Spleen (tissue), 11 donors: Measurements from ENCODE around the gene SLC39A11. TPM values are rescaled to one million over a fixed set of nuclear protein-coding genes. Genes with fewer than 3 reads are reported as not detected.

ENCODE experiments used
- DNase-seq: peaks from one replicate; pipeline ENCODE4 v3.0.0-alpha.2; 2020
- H3K27ac ChIP-seq, 8 donors: fragments of 200-600 bp; sonication (generic) in 7 of 8; 1 replicate in 4 of 8; 2 replicates in 4 of 8; pipeline versions ENCODE4 v1.5.0 to v1.8.0; 2016 to 2021; ENCODE audit warnings: inconsistent platforms in 4 of 8, mild to moderate bottlenecking in 4 of 8, moderate library complexity in 1 of 8
- H3K27me3 ChIP-seq, 7 donors: fragments of 200-600 bp; sonication (generic) in 6 of 7; replicated peaks in 1 of 7; 1 replicate in 4 of 7; 2 replicates in 3 of 7; pipeline versions ENCODE4 v1.5.0 to v1.8.0; 2016 to 2021; ENCODE audit warnings: inconsistent platforms in 3 of 7, mild to moderate bottlenecking in 1 of 7
- H3K36me3 ChIP-seq, 6 donors: fragments of 200-600 bp; sonication (generic) in 5 of 6; 1 replicate in 4 of 6; 2 replicates in 2 of 6; pipeline versions ENCODE4 v1.5.0 to v1.8.0; 2016 to 2021; ENCODE audit warnings: inconsistent platforms in 2 of 6
- H3K4me1 ChIP-seq, 6 donors: fragments of 200-600 bp; sonication (generic) in 5 of 6; 1 replicate in 3 of 6; 2 replicates in 3 of 6; pipeline versions ENCODE4 v1.5.0 to v1.8.0; 2016 to 2021; ENCODE audit warnings: inconsistent platforms in 3 of 6
- H3K4me3 ChIP-seq, 8 donors: fragments of 200-600 bp; sonication (generic) in 7 of 8; 1 replicate in 4 of 8; 2 replicates in 4 of 8; pipeline versions ENCODE4 v1.5.0 to v1.8.0; 2016 to 2021; ENCODE audit warnings: inconsistent platforms in 4 of 8, mild to moderate bottlenecking in 4 of 8, moderate library complexity in 2 of 8
- H3K9me3 ChIP-seq, 8 donors: fragments of 200-600 bp; sonication (generic) in 7 of 8; 1 replicate in 4 of 8; 2 replicates in 4 of 8; pipeline versions ENCODE4 v1.5.0 to v1.8.0; 2016 to 2021; ENCODE audit warnings: inconsistent platforms in 4 of 8
- CTCF ChIP-seq, 11 experiments: fragments of 200-600 bp in 7 of 11; fragments of 450-650 bp in 4 of 11; sonication (generic) in 4 of 11; IDR thresholded peaks in 8 of 11; conservative IDR thresholded peaks in 3 of 11; 1 replicate in 7 of 11; 2 replicates in 4 of 11; pipeline versions ENCODE4 v1.4.0 to v1.8.0; 2016 to 2021; ENCODE audit warnings: antibody characterized with exemption in 11 of 11, inconsistent platforms in 4 of 11, mild to moderate bottlenecking in 1 of 11
- POLR2A ChIP-seq, 3 donors: fragments of 450-650 bp; IDR thresholded peaks; one replicate each; pipeline ENCODE4 v1.5.1; 2017; ENCODE audit warnings: antibody characterized with exemption in 3 of 3, mild to moderate bottlenecking in 1 of 3
- POLR2AphosphoS5 ChIP-seq, 3 donors: sonication (generic); formaldehyde crosslinking; IDR thresholded peaks; one replicate each; pipeline ENCODE4 v1.5.1; 2017; ENCODE audit warnings: antibody characterized with exemption in 3 of 3
- WGBS, 5 donors: extraction: QIAGEN DNeasy Blood & Tissue Kit in 3 of 5; methylation state at CpG; one replicate each; pipeline versions ENCODE4 v1.1.5 to v1.1.7; 2013 to 2018; 5-methylcytosine and 5-hydroxymethylcytosine counted together
- intact Hi-C: fragments of 100-400 bp; cut with DNase I; formaldehyde crosslinking; loops from one replicate; pipeline ENCODE4 v1.15.0; 2023; ENCODE audit warnings: low total_unique reads
- polyA plus RNA-seq, 3 donors: library from polyadenylated mRNA; stranded (reverse); fragments of 200-250 nt; gene quantifications; one replicate each; pipeline ENCODE4 v1.2.1, GENCODE V29; 2013
- total RNA-seq, 7 donors: library from RNA; depleted of rRNA in 3 of 7; stranded (reverse); fragments of >200 nt in 3 of 7; fragmentation: NEBNext Ultra II Directional in 4 of 7; extraction: Animal tissue kit (Norgen Biotek cat#: 25700) in 4 of 7; gene quantifications; one replicate each; pipeline versions ENCODE4 v1.1.0 to v1.2.1, GENCODE V29; 2016 to 2021
- donor health status: healthy with polysubstance abuse.
- donor health status: DM: no; HTN: no; CAD: no; lungs with moderate emphysema.
- donor health status: DM: no; HTN: no; CAD: no.
- donor health status: Bipolar disorder and iron deficiency.
- donor health status: healthy.
- donor health status: DM: no; HTN: no; CAD: no.
- donor health status: DM: yes; HTN: yes; CAD: no.

The SLC39A11 gene
- total and polyA plus RNA-seq, 10 donors = 4.1 to 45.2 (median 27.8) TPM

GRCh38 chr17:72691586-72691985 lies 400.9 kb downstream of the SLC39A11 start:
- Histone ChIP-seq H3K4me1 (no peaks in the 10 kb centered on the region), H3K36me3 (peaks cover 0 to 40% (median 0%) of the 10 kb centered on the region in 6 donors), H3K27me3 (no peaks in the 10 kb centered on the region), H3K9me3 (no peaks in the 10 kb centered on the region), H3K4me3 (no peak overlapping the region), H3K27ac (no peak overlapping the region)
- intact Hi-C loops = no loop called here
- WGBS, 5 donors = 53 to 97% (median 92%) methylated on average over 4 of the region's 4 CpGs
- no peak for DNase-seq
- TF ChIP-seq CTCF (IDR thresholded peaks at IDR 0.05 in 8 of 11, conservative IDR thresholded peaks at IDR 0.05 in 3 of 11) = no peak
- TF ChIP-seq POLR2AphosphoS5 (IDR thresholded peaks at IDR 0.05) = no peak
- no peak for TF ChIP-seq POLR2A (IDR thresholded peaks at IDR 0.05)

GRCh38 chr17:72691017-72691416 lies 401.5 kb downstream of the SLC39A11 start:
- Histone ChIP-seq H3K27me3 (no peaks in the 10 kb centered on the region), H3K4me1 (no peaks in the 10 kb centered on the region), H3K27ac (no peak overlapping the region), H3K9me3 (no peaks in the 10 kb centered on the region), H3K36me3 (peaks cover 0 to 40% (median 0%) of the 10 kb centered on the region in 6 donors), H3K4me3 (no peak overlapping the region)
- intact Hi-C loops = no loop called here
- TF ChIP-seq POLR2AphosphoS5 (IDR thresholded peaks at IDR 0.05) (no peak), CTCF (IDR thresholded peaks at IDR 0.05 in 8 of 11, conservative IDR thresholded peaks at IDR 0.05 in 3 of 11) (no peak), POLR2A (IDR thresholded peaks at IDR 0.05) (no peak)
- no peak for DNase-seq
- 89 to 98% (median 93%) methylated on average over 3 of the region's 3 CpGs for WGBS, 5 donors

- WGBS, 5 donors = 43 to 65% (median 57%) methylated on average over 7 of the region's 7 CpGs
- H3K4me3 ChIP-seq = no peak overlapping the region
These were observed 404.6 kb downstream of the SLC39A11 start for GRCh38 chr17:72687886-72688285.

More at GRCh38 chr17:72687886-72688285, 404.6 kb downstream of the SLC39A11 start:
- no peak for TF ChIP-seq CTCF (IDR thresholded peaks at IDR 0.05 in 8 of 11, conservative IDR thresholded peaks at IDR 0.05 in 3 of 11)
- TF ChIP-seq POLR2AphosphoS5 (IDR thresholded peaks at IDR 0.05) = no peak
- no peak for TF ChIP-seq POLR2A (IDR thresholded peaks at IDR 0.05)
- Histone ChIP-seq H3K27me3 (no peaks in the 10 kb centered on the region), H3K27ac (no peak overlapping the region), H3K9me3 (no peaks in the 10 kb centered on the region), H3K4me1 (no peaks in the 10 kb centered on the region), H3K36me3 (peaks cover 0 to 19% (median 0%) of the 10 kb centered on the region in 6 donors)
- no peak for DNase-seq
- intact Hi-C loops = no loop called here
